ENCODE results near the gene ZBTB24. TPM values are rescaled to one million over a fixed set of nuclear protein-coding genes. Genes with fewer than 3 reads are reported as not detected.
A peak's percentile ranks its signal among the peaks of the same experiment; 100 is the strongest.

ZBTB24 gene
- total RNA-seq, result 10 to 100 TPM; 10.5 to 11.8 TPM

DNA sequence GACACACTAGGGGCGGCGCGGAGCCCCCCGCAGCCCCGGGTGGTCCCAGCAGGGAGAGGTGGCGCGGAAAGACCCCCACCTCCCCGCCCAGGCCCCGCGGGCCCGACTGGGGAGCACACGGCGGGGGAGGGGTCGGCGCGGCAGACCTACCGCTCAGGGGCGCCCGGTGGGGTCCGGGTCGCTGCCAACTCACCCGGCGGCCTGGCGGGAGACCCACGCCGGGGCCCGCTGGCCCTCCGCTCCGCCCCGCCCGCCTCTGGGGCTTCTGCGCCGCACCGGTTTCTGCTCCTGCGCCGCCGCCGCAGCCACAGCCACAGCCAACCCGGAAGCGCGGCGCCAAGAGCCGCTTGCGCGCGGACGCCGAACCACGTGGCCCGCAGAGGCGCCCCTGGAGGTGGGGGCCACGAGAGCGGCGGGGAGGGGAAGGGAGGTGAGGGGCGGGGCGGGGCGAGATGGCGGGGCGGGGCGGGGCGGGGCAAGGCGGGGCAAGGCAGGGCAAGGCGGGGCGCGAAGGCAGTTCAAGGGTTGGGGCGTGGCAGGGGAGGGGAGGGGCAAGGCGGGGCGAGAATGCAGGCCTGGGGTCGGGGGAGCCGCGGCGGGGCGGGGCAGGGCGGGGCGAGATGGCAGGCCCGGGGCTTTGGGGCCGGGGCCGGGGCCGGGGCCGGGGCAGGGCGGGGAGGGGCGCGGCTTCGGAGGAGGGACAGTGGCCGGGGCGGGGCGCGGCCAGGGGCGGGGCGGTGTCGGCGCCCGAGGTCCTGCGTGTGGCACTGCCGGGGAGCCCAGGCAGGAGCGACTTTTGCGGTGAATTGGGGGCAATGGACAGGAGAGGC is at the start of gene ZBTB24:
Gene ZBTB24 (minus strand): TSS at position 315 of the 830 bp plus-strand sequence. CDS start 1,193 bp downstream, outside the sequence.
- ChIA-PET POLR2A (interaction anchor here (0.6 to 3.5 kb wide), 6 partner anchors 11 to 869 kb away, joined by 3 to 13 read pairs (median 6); partner anchors contain the start of genes PPIL6 and SMPD2), CTCF (interaction anchor here (0.7 to 1.5 kb wide), 6 partner anchors 25 to 100 kb away, joined by 3 to 4 read pairs (median 3); no protein-coding TSS in a partner anchor)
- TF ChIP-seq, protein P1, sequence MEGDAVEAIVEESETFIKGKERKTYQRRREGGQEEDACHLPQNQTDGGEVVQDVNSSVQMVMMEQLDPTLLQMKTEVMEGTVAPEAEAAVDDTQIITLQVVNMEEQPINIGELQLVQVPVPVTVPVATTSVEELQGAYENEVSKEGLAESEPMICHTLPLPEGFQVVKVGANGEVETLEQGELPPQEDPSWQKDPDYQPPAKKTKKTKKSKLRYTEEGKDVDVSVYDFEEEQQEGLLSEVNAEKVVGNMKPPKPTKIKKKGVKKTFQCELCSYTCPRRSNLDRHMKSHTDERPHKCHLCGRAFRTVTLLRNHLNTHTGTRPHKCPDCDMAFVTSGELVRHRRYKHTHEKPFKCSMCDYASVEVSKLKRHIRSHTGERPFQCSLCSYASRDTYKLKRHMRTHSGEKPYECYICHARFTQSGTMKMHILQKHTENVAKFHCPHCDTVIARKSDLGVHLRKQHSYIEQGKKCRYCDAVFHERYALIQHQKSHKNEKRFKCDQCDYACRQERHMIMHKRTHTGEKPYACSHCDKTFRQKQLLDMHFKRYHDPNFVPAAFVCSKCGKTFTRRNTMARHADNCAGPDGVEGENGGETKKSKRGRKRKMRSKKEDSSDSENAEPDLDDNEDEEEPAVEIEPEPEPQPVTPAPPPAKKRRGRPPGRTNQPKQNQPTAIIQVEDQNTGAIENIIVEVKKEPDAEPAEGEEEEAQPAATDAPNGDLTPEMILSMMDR (IDR thresholded peaks at IDR 0.05), result no peak
- H3K36me3 Mint-ChIP-seq (ENCODE audit: low read depth), result peaks cover 38% of the 10 kb centered on the region
- H3K9me3 Mint-ChIP-seq, result no peaks in the 10 kb centered on the region
- H3K4me1 Mint-ChIP-seq (ENCODE audit: low read depth), result peaks cover 35% of the 10 kb centered on the region
- peak; percentile 91 for DNase-seq
- H3K27me3 Mint-ChIP-seq, result no peaks in the 10 kb centered on the region
- H3K4me3 Mint-ChIP-seq, result peak within 1 kb of the TSS; percentile 96
- peak; percentile 85 for ATAC-seq
- H3K27ac Mint-ChIP-seq, result peak within 1 kb of the TSS; percentile 87
- intact Hi-C loops (cut with micrococcal nuclease), result loop anchor here (5.0 kb wide), 1 partner anchor 41 kb away; the partner anchor contains the start of genes PPIL6 and SMPD2

GRCh38 chr6:109531446-109531845 is 48.4 kb upstream of the ZBTB24 start:
- intact Hi-C loops (cut with micrococcal nuclease), result no loop called here
- Mint-ChIP-seq H3K36me3 (ENCODE audit: low read depth) (no peaks in the 10 kb centered on the region), H3K4me1 (ENCODE audit: low read depth) (peaks cover 2% of the 10 kb centered on the region), H3K4me3 (no peak overlapping the region), H3K9me3 (peaks cover 3% of the 10 kb centered on the region), H3K27ac (no peak overlapping the region), H3K27me3 (no peaks in the 10 kb centered on the region)
- POLR2A ChIA-PET, result no interaction called here
- CTCF ChIA-PET, result interaction anchor here (0.8 to 1.5 kb wide), 3 partner anchors 156 to 508 kb away, joined by 3 to 5 read pairs (median 4); no protein-coding TSS in a partner anchor
- no peak for DNase-seq
- no peak for ATAC-seq
- TF ChIP-seq, protein P1 (IDR thresholded peaks at IDR 0.05), result no peak

- ATAC-seq (no peak), DNase-seq (no peak)
- Mint-ChIP-seq H3K27ac (no peak overlapping the region), H3K27me3 (no peaks in the 10 kb centered on the region), H3K4me3 (no peak overlapping the region), H3K36me3 (ENCODE audit: low read depth) (no peaks in the 10 kb centered on the region), H3K4me1 (ENCODE audit: low read depth) (peaks cover 2% of the 10 kb centered on the region), H3K9me3 (peaks cover 3% of the 10 kb centered on the region)
- ChIA-PET POLR2A (interaction anchor here (1.0 kb wide), 1 partner anchor 81 kb away, joined by 3 read pairs; no protein-coding TSS in a partner anchor), CTCF (interaction anchor here (0.7 to 5.6 kb wide), 8 partner anchors 8 to 511 kb away, joined by 3 to 57 read pairs (median 3); partner anchors contain the start of gene ZBTB24)
- TF ChIP-seq, protein P1 (IDR thresholded peaks at IDR 0.05), result no peak
- intact Hi-C loops (cut with micrococcal nuclease), result loop anchor here (2.0 to 5.0 kb wide), 3 partner anchors 174 to 524 kb away; no protein-coding TSS in a partner anchor
Measured at GRCh38 chr6:109527989-109528388, 45.0 kb upstream of the ZBTB24 start.

- no peaks in the 10 kb centered on the region for H3K27me3 Mint-ChIP-seq
- peaks cover 2% of the 10 kb centered on the region for H3K4me1 Mint-ChIP-seq (ENCODE audit: low read depth)
- ChIA-PET CTCF (interaction anchor here (0.6 to 5.6 kb wide), 9 partner anchors 11 to 512 kb away, joined by 3 to 57 read pairs (median 3); partner anchors contain the start of genes AK9, FIG4 and ZBTB24), POLR2A (interaction anchor here (1.0 to 1.7 kb wide), 2 partner anchors 82 to 144 kb away, joined by 3 to 4 read pairs; no protein-coding TSS in a partner anchor)
- peak; percentile 90 for ATAC-seq
- no peak overlapping the region for H3K4me3 Mint-ChIP-seq
- H3K27ac Mint-ChIP-seq, result no peak overlapping the region
- intact Hi-C loops (cut with micrococcal nuclease), result loop anchor here (5.0 kb wide), 2 partner anchors 175 to 525 kb away; no protein-coding TSS in a partner anchor
- H3K9me3 Mint-ChIP-seq, result peaks cover 3% of the 10 kb centered on the region
- TF ChIP-seq, protein P1 (IDR thresholded peaks at IDR 0.05), result peak; percentile 72
- peak; percentile 70 for DNase-seq
- H3K36me3 Mint-ChIP-seq (ENCODE audit: low read depth), result no peaks in the 10 kb centered on the region
Measured at GRCh38 chr6:109526905-109527628, 44.0 kb upstream of the ZBTB24 start.
